Stimulated activated CD8-positive, alpha-beta memory T cell treated with anti-CD3 and anti-CD28 coated beads, Interleukin-4, amount 100 ng/mL, for 24 hours (primary cell): ENCODE measurements around the gene GNB2.
A peak's percentile ranks its signal among the peaks of the same experiment; 100 is the strongest.

Experiments
- DNase-seq: peaks from one replicate; pipeline ENCODE4 v3.0.0-alpha.2; 2020; ENCODE audit warnings: low read depth

GNB2 gene

DNA sequence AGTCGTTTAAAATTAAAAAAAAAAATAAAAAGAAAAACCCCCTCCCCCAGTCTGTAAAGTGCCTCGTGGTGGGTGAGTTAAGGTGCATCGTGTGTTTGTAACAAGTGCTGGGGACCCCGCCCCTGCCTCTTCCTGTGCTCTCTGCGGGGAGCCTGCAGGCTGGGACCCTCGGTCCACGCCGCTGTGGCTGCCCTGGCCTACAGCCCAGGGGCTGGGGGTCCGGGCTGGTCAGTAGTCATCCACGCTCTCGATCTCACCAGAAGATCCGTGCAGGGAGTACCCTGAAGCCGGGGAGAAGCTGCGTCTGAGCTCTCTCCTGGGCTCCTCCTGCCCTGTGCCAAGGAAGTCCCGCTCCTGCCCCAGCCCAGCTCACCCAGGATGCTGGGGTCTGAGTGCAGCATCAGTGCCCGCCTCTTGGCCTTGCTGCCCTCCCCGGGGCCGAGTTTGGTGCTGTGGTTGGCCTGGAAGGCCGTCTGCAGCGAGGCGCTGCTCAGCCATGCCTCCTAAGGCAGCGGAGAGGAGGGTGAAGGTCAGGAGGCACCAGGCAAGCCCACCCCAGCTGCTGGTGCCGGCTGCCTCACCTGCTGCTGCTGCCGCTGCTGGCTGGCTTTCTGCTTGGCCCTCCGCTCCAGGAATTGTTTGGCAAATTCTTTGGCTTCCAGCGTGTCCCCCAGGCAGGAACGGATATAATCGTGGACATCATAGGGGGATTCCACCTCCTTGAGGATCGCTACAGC, 8.1 kb downstream of the GNB2 start:
- no peak for DNase-seq

DNA sequence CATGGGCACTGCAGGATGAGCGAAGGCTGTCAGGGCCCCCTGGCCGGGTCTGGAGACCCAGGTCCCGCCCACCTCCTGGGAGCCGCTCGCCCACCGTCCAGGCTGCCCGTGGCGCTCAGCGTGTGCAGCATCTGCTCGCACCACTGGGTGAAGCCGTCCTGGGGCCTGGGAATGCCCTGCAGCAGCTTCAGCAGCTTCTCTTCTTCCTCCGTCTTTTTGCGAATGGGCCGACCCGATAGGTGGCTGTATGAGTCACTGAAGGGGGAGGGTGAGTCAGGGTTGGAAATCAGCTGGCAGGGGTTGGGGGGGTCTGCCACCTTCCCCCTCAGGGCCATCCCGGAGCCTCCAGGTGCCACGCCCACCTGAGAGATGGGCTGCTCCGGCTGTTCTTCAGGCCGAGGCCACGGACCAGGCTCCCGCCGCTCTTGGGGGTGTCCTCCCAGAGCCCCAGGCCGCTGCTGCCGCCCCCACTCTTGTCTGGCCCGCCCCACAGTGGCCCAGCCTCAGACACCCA, 8.7 kb downstream of the GNB2 start:
- no peak for DNase-seq

DNA sequence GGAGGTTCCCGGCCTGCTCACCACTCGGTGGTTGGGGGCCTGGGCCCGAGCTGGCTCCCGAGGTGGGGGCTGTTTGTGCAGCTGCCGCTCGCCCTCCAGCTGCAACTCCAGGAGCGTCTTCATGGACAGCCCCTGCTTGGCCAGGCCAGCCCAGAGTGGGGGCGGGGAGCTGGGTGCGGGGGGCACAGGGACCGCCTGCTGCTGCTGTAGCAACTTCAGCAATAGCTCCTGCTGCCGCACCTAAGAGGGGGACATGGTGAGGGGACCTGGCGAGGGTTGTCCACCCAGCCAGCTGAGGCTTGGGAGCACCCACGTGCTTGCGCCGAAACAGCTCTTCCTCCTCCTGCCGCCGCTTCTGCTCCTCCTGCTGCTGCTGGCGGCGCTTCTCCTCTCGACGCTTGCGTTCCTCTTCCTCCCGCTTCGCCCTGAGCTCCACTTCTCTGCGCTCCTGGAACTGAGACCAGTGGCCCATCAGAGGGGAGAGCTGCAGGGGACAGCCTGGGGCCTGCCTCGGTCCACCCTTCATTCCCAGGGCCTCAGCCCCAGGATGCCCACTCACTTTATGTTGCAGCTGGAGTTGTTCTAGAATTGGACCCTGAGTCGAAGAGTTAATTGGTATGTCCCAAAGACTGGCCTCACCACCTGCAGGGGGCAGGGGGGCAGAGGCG, 9.6 kb downstream of the GNB2 start:
- no peak for DNase-seq

DNA sequence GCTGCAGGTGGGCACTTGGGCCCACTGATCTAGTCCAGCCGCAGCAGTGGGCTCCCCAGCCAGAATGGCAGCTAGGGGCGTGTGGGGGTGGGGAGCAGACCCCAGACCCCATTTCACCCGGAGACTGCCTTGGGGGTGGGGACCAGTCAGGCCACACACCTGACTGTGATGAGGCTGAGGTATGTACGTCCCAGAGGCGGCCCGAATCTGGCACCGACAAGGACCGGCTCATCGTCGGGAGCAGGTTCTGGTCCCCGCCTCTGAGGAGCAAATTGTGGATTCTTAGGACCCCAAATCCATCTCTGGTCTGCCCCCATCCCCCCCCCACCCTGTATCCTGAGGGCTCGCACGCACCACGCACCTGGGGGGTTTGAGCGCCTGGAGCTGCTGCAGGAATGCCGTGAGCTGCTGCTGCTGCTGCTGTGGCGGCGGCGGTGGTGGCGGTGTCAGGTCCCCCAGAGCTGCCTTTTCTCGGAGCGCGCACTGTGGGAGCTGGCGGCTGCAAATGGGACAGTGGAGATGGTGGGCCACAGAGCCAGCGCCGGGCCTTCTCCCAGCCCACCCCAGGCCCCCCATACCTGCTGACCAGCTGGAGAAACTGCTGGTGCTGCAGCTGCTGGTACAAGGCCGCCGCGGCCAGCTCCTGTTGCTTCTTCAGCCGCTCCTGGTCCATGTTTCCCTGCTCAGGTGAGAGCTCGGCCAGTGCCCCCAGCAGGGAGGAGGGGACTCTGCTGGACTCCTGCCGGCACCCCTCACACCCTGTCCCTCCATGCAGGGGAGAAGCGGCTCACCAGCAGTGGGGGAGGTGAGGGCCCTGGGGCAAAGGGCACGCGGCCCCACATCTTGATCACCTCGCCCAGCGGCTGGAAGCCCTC, 10.4 kb downstream of the GNB2 start:
- no peak for DNase-seq

DNA sequence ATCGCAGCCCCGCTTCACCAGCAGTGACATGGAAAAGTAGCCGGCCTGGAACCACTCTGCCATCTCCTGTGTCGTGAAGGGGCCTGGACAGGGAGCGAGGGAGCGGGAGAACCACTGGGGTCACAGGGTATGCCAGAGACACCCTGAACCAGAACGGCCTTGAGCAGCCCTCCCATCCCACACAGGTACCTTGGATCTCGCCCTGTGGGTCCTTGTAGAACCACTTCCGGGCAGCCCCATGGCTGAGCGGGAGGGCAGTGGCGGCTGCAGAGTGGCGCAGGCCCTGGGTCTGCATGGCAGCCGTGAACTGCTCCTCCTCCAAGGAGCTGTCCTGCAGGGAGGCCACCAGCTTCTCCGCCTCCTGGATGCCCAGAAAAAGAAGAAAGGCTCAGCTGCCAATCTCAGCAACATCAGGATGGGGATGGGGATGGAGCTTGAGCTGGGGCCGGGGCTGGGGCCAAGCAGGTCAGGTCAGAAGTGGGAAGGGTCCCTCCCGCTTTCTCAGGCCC, 11.0 kb downstream of the GNB2 start:
- no peak for DNase-seq

DNA sequence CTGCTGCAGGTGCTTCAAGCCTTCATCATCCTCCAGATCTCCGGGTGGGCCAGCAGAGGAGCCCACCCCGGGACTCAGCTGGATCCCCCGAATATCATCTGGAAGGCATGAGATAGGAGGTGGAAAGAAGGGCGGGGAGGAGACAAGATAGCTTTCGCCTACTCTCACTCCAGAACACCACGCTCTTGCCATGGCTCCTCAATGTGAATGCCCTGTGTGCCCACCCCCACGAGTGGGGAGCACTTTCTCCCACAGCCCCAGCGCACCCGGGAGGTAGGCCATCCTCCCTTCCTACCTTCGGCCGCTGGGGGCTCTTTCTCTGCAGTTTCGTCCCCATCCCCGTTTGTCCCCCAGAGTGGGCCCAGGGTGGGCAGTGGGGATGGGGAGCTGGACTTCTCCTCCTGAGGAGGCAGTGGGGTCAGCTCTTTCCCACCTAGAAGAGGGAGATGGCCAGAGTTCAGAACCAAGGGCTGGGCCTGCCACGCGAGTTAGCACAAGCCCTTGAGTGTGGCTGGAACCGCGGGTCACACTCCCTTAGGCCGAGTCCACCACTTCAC, 11.6 kb downstream of the GNB2 start:
- no peak for DNase-seq

DNA sequence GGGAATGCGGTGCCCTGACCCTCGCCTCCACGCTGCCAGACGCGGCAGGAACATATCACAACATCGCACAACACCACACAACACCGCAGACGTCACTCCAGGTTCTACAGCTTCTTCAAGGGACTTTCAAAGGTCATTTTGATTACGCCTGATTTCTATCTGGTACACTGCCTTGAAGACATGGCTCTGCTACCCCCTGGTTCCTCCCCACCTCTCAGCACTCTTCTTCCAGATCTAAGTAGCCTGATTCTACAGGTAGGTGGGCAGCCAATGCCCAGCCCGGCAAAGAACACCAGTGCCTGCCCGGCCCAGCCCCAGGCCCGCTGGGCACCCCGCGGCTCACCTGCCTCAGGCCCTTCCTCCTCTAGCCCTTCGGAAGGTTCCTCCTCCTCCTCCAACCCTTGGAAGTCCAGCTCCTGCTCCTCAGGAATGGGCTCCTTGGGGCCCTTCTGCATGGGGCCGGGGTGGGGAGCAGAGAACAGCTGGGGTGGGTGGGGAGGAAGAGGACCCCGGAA, 12.1 kb downstream of the GNB2 start:
- DNase-seq: no peak

DNA sequence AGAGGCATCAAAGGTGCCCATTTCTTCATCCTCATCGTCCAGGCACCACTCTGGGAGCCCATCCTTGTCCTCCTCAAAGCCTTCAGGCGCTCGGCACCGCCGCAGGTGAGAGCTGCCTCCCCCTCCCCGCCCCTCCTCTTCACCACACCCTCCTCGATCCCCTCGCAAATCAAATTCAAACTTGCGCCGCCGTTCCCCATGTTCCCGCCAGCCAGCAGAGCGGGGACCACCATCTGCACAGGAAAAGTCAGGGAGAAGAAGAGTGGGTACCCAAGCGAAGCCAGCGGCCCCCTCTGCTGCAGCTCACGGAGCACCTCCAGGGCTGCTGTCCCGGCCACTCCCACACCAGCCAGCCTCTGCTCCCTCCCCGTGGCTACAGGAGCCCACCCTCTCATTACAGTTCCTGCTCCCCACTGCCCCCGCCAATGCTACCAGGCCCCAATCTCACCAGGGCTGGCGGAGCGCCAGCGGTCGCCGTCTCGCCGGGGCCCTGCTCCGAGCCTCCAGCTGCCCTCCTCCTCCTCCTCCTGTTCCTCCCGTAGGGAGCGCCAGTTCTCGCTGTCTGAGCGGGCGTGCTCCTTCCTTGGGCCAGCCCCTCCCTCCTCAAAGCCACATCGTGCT, 12.8 kb downstream of the GNB2 start:
- no peak for DNase-seq

DNA sequence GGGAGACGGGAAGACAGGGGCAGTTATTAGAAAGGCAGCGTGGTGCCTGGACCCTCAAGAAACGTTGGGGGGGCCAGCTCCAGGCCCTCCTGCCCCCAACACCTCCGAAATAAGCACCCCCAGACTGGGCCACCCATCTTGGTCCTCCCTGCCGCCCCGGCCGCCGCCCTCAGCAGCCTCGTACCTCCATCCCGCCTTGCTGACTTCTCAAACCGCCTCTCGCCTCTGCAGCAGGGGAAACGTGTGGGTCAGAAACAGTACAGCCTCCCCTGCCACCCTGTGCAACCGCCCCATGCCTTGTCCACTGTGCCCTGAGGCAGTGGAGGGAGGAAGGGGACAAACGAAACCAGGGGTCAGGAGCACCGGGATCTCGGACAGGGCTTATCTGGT, 13.3 kb downstream of the GNB2 start:
- no peak for DNase-seq

DNA sequence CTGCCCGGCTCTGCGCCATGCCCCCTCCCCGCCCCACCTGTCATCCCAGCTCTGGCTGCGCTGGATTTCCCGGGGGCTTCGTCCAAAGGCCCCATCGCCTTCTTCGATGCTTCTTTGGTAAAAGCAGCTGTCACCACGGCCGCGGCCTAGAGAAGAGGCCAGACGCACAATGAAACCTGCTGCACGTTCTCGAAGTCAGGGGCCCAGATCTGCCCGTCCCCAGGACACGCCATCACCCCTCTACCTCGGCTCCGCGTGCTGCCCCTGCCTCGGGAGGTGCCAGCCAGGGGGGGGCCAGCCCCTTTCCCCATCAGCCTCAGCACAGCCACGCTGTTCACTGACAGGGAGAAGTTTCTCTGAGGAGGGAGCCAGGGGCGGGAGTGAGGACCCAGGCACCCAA, 13.7 kb downstream of the GNB2 start:
- DNase-seq: no peak

DNA sequence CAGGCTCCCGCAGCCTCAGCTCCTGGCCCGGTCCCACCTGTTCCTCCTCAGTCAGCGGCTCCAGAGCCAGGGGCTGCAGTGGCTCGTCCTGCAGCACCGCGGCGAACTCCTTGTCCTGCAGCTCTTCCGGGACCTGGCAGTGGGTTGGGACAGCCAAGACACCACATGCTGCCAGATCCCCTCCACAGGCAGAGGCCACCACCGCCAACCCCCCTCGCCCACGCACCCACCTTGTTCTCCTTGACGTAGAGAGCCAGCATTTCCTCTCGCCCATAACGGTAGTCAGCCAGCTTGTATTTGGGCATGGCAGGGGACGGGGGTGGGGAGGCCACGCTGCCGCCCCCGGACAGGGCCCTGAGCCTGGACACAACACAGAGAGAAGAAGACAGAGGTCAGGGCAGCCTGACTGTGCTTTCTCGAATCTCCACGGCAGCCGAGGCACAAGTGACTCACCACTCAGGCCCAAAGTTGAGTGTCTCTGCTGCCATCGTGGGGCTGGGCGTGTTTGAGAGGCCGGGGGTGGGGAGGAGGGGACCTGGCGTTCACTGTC, 14.3 kb downstream of the GNB2 start:
- no peak for DNase-seq

DNA sequence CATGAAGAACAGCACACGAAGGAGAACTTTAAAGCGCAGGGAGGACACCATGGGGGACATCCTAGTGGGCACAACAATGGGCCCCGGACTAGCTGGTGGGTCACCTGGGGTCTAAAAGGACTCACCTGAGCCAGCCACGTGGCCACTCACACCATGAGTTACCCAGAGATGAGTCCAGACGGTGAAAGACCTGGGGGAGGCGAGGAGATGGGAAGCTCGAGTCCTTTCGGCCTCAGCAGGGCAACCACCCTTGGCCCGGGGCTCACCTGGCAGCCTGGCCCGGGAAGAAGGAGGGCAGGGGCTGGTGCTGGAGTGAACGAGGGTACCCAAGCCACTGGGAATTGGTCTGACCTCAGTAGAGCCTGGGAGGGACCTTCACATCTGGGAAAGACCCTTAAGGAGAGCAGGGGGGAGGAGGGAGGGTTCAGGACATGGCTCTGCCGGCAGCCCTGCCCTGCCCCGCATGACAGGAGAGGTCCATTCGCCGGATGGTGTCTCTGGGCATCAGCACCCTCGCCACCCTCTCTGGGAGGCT, 14.9 kb downstream of the GNB2 start:
- DNase-seq: no peak

DNA sequence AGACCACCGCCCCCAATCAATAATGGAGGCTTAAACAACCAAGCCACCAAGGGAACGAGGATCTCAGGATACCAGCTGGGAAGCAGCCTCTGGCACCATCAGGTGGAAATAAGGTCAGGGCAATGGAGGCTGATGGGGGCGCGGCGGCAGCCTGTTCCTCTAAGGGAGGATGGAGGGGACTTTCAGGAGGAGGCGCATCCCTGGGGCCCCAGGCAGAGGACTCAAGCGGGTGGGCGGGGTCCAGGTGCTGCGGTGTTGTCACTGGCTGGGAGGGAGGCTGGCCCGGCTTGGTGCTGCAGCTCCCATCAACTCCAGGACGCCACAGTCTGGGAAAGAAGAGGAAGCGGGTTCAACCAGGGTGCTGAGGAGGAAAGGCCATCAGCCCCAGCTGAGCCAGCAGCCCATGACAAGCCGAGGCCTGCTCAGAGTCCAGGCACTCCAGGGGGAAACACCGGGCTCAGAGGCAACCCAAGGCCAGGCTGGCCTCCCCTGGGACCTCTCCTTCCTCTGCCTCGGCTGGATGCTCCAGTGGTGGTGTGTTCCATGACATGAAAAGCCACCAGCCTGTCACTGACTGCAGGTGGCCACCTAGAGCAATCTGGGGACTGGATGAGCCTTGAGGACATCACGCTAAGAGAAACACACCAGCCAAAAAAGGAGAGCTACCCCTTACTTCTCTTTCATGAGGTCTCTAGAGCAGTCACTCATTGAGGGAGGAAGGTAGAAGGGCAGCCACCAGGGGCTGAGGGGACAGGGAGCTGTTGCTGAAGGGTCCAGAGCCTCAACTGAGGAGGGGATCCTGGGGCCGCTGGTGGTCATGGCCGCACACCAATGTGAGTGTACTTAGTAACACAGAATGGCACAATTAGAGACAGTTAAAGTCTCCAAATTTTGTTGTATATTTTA, 15.9 kb downstream of the GNB2 start:
- DNase-seq: no peak

DNA sequence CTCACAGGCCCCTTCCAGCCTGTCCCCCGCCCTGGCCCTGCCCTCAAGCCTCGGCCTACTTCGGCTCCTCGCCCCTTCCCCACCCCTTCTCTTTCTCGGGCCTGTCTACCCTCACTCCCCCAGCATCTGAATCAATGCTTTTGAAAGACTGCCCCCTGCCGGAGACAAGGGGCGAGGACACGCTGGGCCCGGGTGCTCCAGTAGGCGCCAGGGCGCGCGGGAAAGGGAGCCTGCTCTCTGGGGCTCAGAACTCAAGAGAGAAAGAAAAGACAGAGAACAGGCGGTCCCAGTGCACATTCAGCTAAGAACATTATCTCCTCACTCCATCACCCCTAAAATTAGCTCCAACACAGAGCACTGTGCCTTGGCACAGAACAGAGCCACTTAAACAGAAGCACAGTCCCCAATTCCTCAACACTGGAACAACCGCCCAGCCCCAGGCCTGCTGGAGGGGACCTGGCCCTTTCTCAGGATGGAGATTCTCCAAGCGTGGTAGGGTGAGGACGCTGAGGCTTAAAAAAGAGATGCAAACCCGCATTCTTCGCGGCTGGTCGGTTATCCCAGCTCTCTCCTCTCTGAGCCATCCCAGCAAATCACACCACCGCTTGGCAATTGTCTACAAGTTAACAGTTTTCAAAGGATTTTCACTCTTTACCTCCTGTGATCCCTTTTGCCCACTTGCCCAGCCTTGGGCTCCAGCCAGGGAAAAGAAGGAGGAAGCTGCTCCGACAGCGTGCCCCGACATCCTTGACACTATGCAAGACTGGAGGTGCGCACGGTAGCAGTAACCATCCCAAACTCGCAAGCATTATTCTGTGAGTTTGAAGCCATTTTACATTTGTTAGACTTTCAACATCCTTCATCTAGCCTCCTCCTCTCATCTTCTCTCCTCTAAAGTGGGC, 18.4 kb downstream of the GNB2 start:
- peak; percentile 74 for DNase-seq

DNA sequence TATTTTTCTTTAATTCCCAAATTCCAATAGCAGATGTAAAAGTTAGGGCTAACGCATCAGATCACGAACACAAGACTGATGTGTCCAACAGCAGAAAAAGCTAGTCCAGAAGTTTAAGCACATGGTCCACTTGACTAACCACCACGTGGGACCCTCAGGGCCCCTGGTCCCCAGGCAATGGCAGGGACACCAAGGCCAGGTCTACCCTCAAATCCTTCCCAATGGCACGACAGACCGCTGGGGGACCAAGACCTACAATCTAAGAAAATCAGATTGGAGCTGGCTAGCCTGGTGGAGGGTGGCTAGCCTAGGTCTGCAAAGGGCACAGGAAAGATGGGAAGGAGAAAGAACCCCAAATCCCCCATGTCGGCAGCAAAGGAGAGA, 19.0 kb downstream of the GNB2 start:
- DNase-seq: no peak

DNA sequence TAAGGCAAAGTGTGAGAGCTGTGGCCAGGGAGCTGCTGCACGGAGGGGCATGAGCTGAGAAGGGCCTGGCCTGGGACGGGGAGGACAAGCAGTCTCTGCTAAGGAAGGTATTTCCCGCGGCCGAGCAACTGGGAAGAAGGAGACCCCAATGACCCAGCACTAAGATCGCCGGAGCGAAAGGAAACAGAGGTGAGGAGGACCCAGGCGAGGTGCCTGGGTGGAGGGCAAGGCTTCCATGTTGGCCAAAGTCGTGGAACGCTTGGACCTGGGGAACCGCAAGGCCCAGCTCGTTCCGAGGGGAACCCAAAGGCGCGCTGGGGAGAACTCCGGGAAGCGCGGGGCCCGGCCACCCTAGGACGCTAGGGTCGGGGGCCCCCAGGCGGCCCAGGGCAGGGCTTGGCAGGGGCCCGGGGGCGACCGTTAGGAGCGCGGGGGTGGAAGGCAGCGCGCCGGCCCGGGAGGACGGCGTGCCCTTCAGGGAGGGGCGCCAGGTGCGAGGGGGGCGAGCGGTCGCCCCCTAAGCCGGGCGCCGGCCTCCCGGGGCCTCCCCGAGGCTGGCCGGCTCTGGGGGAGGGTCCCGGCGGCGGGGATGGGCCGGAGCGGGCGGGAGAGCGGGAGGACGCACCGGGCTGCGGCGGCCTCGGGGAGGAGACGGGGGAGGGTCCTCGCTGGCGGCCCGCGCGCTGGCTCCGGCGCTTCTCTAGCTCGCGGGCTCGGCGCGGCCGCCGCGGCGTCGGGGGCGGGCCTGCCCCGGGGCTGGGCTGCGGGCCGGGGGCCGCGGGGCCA, 20.0 kb downstream of the GNB2 start:
- no peak for DNase-seq

DNA sequence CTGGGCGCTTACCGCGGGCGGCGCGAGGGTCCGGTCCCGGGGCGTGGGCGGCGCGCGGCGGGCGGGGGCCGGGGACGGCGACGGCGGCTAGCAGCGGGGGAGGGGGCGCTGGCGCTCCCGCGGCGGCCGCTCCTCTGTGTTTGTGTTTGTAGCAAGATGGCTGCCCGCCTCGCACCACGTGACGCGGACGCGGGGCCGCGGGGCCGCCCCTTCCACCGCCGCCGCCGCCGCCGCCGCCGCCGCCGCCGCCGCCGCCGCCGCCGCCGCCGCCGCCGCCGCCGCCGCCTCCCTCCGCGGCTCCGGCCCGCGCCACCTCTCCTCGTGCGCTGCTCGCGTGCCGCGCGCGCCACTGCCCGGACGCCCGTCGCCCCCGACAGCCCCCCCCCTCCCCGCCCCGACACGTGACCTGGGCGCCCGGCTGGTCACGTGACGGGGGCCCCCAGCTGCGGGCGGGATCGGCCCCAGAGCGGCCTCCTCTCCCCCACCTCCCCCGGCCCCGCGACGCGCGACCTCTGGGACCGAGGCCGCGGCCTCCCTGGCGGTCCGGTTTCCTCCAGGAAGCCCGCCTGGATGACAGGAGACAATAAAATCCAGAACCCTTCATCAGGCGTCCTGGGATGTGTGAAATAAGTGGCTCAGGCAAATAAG, 20.7 kb downstream of the GNB2 start, which contains the start of gene GIGYF1:
Gene GIGYF1 (minus strand): TSS at position 153 of the 648 bp plus-strand sequence. CDS start 6,012 bp downstream, outside the sequence.
- peak; percentile 49 for DNase-seq
